Thyroid gland (tissue), 4 donors: Measurements from ENCODE around the gene CHD1L.

ENCODE experiments used
- CTCF ChIP-seq, 6 experiments: fragments of 200-600 bp in 3 of 6; fragments of 450-650 bp in 3 of 6; sonication (generic) in 3 of 6; IDR thresholded peaks; one replicate each; pipeline ENCODE4 v1.5.1; 2016 to 2019; ENCODE audit warnings: antibody characterized with exemption in 6 of 6, mild to moderate bottlenecking in 2 of 6, inconsistent platforms in 1 of 6, moderate library complexity in 1 of 6
- POLR2A ChIP-seq, 2 donors: fragments of 450-650 bp; IDR thresholded peaks; one replicate each; pipeline ENCODE4 v1.6.1; 2017; ENCODE audit warnings: antibody characterized with exemption in 2 of 2, mild to moderate bottlenecking in 2 of 2, moderate library complexity in 1 of 2

- TF ChIP-seq CTCF (IDR thresholded peaks at IDR 0.05) (no peak), POLR2A (IDR thresholded peaks at IDR 0.05) (no peak)
Measured at GRCh38 chr1:147337040-147337630, 94.7 kb downstream of the CHD1L start.
